ENCODE measurements around the gene PTPN4. TPM values are rescaled to one million over a fixed set of nuclear protein-coding genes. Genes with fewer than 3 reads are reported as not detected.

PTPN4 gene
- total RNA-seq, 2 experiments from 2014 or later = 49.3 to 50.6 TPM

DNA sequence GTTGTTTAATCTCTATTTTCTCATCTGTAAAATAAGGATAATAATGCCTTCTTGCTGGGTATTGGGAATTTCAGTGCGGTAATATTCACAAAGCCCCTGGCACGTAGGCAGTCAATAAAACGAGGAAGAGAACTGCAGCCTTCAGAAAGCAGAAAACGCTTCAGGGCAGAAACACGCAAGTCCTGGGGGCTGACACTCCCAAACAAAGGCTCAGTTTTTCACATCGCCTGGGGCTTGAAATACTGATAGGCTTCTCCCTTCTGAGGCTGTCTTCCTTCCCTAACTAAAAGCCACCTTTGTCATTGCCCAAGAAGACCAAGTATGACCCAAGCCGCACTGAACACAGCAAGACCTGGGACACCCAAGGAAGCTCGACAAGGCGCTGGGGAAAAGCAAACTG lies 48.4 kb upstream of the PTPN4 start:
- H3K4me3 ChIP-seq (ENCODE audit: low read depth, low read length, poor library complexity, severe bottlenecking) = no peak overlapping the region
- TF ChIP-seq, protein P1, sequence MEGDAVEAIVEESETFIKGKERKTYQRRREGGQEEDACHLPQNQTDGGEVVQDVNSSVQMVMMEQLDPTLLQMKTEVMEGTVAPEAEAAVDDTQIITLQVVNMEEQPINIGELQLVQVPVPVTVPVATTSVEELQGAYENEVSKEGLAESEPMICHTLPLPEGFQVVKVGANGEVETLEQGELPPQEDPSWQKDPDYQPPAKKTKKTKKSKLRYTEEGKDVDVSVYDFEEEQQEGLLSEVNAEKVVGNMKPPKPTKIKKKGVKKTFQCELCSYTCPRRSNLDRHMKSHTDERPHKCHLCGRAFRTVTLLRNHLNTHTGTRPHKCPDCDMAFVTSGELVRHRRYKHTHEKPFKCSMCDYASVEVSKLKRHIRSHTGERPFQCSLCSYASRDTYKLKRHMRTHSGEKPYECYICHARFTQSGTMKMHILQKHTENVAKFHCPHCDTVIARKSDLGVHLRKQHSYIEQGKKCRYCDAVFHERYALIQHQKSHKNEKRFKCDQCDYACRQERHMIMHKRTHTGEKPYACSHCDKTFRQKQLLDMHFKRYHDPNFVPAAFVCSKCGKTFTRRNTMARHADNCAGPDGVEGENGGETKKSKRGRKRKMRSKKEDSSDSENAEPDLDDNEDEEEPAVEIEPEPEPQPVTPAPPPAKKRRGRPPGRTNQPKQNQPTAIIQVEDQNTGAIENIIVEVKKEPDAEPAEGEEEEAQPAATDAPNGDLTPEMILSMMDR (conservative IDR thresholded peaks at IDR 0.05; ENCODE audit: low read length) = no peak
- no peak for TF ChIP-seq EZH2phosphoT487 (IDR thresholded peaks at IDR 0.05; ENCODE audit: borderline replicate concordance, low read depth, low read length)
- H3K36me3 ChIP-seq (ENCODE audit: insufficient read depth, low read length) = no peaks in the 10 kb centered on the region
- no peak for DNase-seq (ENCODE audit: low spot score)
- CTCF ChIA-PET (ENCODE audit: unreplicated experiment) = no interaction called here
- BruUV-seq (replicated peaks) = no TSS peak
- no peaks in the 10 kb centered on the region for H4K20me1 ChIP-seq (ENCODE audit: insufficient read depth, low read length)
- intact Hi-C loops (cut with micrococcal nuclease; ENCODE audit: unreplicated experiment) = no loop called here
- no peak overlapping the region for H3K27ac ChIP-seq (ENCODE audit: low read depth, low read length, poor library complexity, severe bottlenecking)
- H3K9me2 ChIP-seq (ENCODE audit: insufficient read depth, low read length) = no peaks in the 10 kb centered on the region
- H3K9me3 ChIP-seq (ENCODE audit: low read length) = no peaks in the 10 kb centered on the region
- H3K79me2 ChIP-seq (ENCODE audit: insufficient read depth, low read depth, low read length) = no peaks in the 10 kb centered on the region
- POLR2A ChIA-PET = no interaction called here
- no peak overlapping the region for H3K4me2 ChIP-seq (ENCODE audit: low read length)
- H3K4me1 ChIP-seq (ENCODE audit: insufficient read depth, low read length, poor library complexity, severe bottlenecking) = no peaks in the 10 kb centered on the region
- no peak overlapping the region for H2AFZ ChIP-seq (ENCODE audit: low read length)

DNA sequence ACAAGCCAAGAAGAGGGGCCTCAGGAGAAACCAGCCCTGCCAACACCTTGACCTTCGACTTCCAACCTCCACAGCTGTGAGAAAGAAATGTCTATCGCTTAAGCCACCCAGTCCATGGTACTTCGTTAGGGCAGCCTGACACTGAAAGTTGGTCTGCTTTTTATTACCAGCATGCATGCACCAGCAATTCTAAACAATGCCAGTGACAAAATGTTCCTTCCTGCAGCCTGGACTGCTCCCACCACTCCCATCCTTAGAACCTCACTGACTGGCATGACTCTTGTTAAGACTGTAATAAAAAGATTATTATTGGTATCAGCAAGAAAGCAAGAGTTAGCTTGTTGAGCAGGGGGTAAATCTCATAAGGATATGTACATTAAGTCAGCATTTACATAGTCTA lies 47.2 kb upstream of the PTPN4 start:
- H3K9me2 ChIP-seq (ENCODE audit: insufficient read depth, low read length) = no peaks in the 10 kb centered on the region
- no peak overlapping the region for H2AFZ ChIP-seq (ENCODE audit: low read length)
- H3K4me2 ChIP-seq (ENCODE audit: low read length) = no peak overlapping the region
- intact Hi-C loops (cut with micrococcal nuclease; ENCODE audit: unreplicated experiment) = no loop called here
- H3K36me3 ChIP-seq (ENCODE audit: insufficient read depth, low read length) = no peaks in the 10 kb centered on the region
- no peak for DNase-seq (ENCODE audit: low spot score)
- no peaks in the 10 kb centered on the region for H3K79me2 ChIP-seq (ENCODE audit: insufficient read depth, low read depth, low read length)
- H3K9me3 ChIP-seq (ENCODE audit: low read length) = no peaks in the 10 kb centered on the region
- no TSS peak for BruUV-seq (replicated peaks)
- H3K4me3 ChIP-seq (ENCODE audit: low read depth, low read length, poor library complexity, severe bottlenecking) = no peak overlapping the region
- H3K27ac ChIP-seq (ENCODE audit: low read depth, low read length, poor library complexity, severe bottlenecking) = no peak overlapping the region
- ChIA-PET CTCF (ENCODE audit: unreplicated experiment) (no interaction called here), POLR2A (no interaction called here)
- no peaks in the 10 kb centered on the region for H3K4me1 ChIP-seq (ENCODE audit: insufficient read depth, low read length, poor library complexity, severe bottlenecking)
- no peak for TF ChIP-seq EZH2phosphoT487 (IDR thresholded peaks at IDR 0.05; ENCODE audit: borderline replicate concordance, low read depth, low read length)
- TF ChIP-seq, protein P1 (conservative IDR thresholded peaks at IDR 0.05; ENCODE audit: low read length) = no peak
- no peaks in the 10 kb centered on the region for H4K20me1 ChIP-seq (ENCODE audit: insufficient read depth, low read length)

DNA sequence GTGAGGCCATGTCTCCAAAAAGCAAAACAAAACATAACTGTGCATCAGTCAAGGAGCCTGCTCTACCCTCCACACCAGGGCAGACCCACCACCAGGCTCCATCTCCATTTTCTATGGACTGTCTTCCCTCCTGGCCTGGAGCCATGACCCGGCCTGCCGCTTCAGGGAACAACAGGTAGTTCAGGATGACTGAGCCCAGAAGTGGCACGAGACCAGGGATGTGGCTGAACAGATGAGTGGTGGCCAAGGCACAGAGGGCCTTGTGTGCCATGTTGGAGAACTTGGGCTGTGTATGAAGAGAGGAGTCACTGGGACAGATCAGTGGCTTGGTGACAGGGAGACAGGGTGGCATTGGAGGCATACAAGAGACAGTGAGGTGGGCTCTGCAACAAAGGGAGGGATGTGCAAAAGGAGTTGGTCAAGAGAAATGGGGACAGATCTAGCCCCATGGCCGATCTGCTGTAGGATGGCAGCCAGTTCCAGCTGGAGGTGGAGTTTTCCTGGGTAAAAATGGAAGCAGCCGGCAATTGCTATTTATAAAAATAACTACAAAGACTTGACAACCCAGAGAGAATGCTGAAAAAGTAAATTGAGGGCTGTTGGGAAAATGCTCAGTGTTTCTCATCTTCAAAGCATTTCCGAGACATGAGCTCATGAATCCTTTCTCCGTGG lies 45.8 kb upstream of the PTPN4 start:
- no peak overlapping the region for H3K4me2 ChIP-seq (ENCODE audit: low read length)
- H3K27ac ChIP-seq (ENCODE audit: low read depth, low read length, poor library complexity, severe bottlenecking) = no peak overlapping the region
- TF ChIP-seq, protein P1 (conservative IDR thresholded peaks at IDR 0.05; ENCODE audit: low read length) = no peak
- no peak for TF ChIP-seq EZH2phosphoT487 (IDR thresholded peaks at IDR 0.05; ENCODE audit: borderline replicate concordance, low read depth, low read length)
- H2AFZ ChIP-seq (ENCODE audit: low read length) = no peak overlapping the region
- H3K9me2 ChIP-seq (ENCODE audit: insufficient read depth, low read length) = no peaks in the 10 kb centered on the region
- H3K79me2 ChIP-seq (ENCODE audit: insufficient read depth, low read depth, low read length) = no peaks in the 10 kb centered on the region
- H3K4me1 ChIP-seq (ENCODE audit: insufficient read depth, low read length, poor library complexity, severe bottlenecking) = no peaks in the 10 kb centered on the region
- intact Hi-C loops (cut with micrococcal nuclease; ENCODE audit: unreplicated experiment) = no loop called here
- H3K36me3 ChIP-seq (ENCODE audit: insufficient read depth, low read length) = no peaks in the 10 kb centered on the region
- DNase-seq (ENCODE audit: low spot score) = no peak
- H3K4me3 ChIP-seq (ENCODE audit: low read depth, low read length, poor library complexity, severe bottlenecking) = no peak overlapping the region
- no peaks in the 10 kb centered on the region for H3K9me3 ChIP-seq (ENCODE audit: low read length)
- BruUV-seq (replicated peaks) = no TSS peak
- CTCF ChIA-PET (ENCODE audit: unreplicated experiment) = no interaction called here
- POLR2A ChIA-PET = interaction anchor here (0.6 kb wide), 1 partner anchor 454 kb away, joined by 3 read pairs; no protein-coding TSS in a partner anchor
- H4K20me1 ChIP-seq (ENCODE audit: insufficient read depth, low read length) = no peaks in the 10 kb centered on the region

Data from OCI-LY7 (cell line).